Mononuclear cell (primary cell): ENCODE measurements around the gene FAM3A. TPM values are rescaled to one million over a fixed set of nuclear protein-coding genes. Genes with fewer than 3 reads are reported as not detected.
"Not testable (repeated sequence)": the region's sequence is repeated elsewhere in the genome, so short reads cannot be mapped to it uniquely, and the experiment has no call there.

Experiments
- H3K27me3 ChIP-seq: 2 replicates; pipeline ENCODE4 v1.6.0; 2011; ENCODE audit warnings: low read length, control low read depth; ENCODE audit not compliant: insufficient read depth
- H3K4me1 ChIP-seq: 2 replicates; pipeline ENCODE4 v1.5.1; 2011; ENCODE audit warnings: mild to moderate bottlenecking, low read length, control low read depth; ENCODE audit not compliant: insufficient read depth
- H3K4me3 ChIP-seq: 2 replicates; pipeline ENCODE4 v1.5.1; 2011; ENCODE audit warnings: mild to moderate bottlenecking, low read length, moderate library complexity
- H3K9me3 ChIP-seq: 2 replicates; pipeline ENCODE4 v1.5.1; 2011; ENCODE audit warnings: low read depth, mild to moderate bottlenecking, control low read depth, low read length
- total RNA-seq: library from RNA; depleted of rRNA; stranded (reverse); fragments of >200 nt; gene quantifications from one replicate; pipeline ENCODE4 v1.2.3, GENCODE V29; 2012

FAM3A gene
- total RNA-seq, 1 donor = 12.8 TPM

DNA sequence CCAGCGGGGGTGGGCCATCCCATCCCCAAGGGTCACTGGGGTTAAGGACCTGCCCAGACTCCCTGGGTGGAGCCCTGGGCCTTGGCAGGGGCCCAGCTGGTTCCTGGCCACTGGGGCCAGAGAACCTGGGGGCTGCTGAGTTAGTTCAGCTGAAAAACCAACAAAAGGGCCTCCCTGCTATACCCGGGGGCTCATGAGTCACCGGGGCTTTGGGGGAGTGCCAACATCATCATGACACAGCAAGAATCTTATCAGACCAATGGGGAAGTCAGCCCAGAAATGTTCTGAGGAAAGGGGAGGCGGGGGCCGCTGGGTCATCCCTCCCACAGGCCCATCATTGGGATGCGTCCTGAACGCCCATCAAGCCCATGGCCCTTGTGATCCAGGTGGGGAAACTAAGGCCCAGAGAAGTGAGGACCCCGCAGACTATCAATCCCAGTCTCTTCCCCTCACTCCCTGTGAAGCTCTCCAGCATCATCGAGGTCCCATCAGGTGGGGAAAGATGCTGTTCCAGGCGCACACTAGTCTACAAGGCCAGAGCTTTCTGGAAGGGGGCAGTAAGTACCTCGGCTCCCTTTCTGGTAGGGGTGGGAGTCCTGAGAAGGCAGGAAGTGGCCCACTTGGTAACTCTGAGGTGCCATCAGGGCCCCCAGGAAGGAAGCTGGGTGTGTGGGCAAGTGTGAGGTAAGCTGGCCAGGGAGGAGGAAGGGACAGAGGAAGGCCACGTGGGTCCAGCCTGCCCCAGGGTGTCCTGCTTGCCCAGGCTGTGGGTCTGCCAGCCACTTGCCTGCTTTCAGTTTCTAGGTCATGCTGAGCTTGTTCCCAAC is 26.1 kb upstream of the FAM3A start:
- H3K4me1 ChIP-seq = peaks cover 62% of the 10 kb centered on the region
- H3K27me3 ChIP-seq = no peaks in the 10 kb centered on the region
- H3K9me3 ChIP-seq = no peaks in the 10 kb centered on the region
- peak overlapping the region; percentile 7 for H3K4me3 ChIP-seq

DNA sequence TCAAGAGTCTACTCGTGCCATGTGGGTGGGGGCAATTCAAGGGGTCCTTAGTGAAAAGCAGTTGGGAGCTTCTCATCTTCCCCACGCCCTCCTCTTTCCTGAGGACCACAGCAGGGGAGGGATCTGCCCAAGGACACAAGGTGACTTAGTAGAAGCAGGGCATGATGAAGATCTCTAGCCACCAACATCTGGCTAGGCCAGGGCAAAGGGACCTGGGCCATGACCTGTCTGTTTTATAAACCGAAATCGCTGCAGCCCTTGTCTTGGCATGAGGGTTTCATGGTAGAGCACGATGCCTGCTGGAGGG is 25.5 kb upstream of the FAM3A start:
- H3K27me3 ChIP-seq = no peaks in the 10 kb centered on the region
- no peaks in the 10 kb centered on the region for H3K9me3 ChIP-seq
- no peak overlapping the region for H3K4me3 ChIP-seq
- H3K4me1 ChIP-seq = peaks cover 62% of the 10 kb centered on the region

DNA sequence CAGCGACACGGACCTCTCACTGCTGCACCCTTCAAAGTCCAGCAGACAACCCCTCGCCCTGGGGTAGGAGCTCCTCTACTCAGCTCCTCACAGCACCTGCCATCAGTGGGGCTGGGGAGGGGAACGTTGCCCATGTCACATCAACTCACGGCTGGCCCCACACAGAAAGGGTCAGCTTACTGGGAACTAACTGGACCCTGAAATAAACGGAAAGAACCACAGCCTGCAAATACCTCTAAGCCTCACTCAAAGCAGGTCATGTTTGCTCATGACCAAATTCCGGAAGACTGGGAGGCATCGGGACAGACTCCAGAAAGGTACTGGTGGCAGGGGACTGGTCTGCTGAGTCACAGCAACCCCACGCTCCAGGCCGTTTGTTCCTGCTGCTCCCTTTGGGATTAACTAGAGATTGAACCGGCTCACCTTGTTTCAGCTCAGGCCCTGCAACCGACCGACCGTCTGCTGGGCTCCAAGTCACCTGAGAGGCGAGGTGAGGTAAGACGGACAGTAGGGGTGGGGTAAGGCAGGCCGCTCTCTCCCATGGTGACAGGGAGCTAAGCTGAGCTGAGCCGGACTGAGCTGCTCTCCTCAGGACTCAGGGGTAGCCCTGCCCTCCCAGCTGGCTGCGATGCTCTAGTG is 25.0 kb upstream of the FAM3A start:
- Histone ChIP-seq H3K4me3 (no peak overlapping the region), H3K4me1 (peaks cover 58% of the 10 kb centered on the region)

DNA sequence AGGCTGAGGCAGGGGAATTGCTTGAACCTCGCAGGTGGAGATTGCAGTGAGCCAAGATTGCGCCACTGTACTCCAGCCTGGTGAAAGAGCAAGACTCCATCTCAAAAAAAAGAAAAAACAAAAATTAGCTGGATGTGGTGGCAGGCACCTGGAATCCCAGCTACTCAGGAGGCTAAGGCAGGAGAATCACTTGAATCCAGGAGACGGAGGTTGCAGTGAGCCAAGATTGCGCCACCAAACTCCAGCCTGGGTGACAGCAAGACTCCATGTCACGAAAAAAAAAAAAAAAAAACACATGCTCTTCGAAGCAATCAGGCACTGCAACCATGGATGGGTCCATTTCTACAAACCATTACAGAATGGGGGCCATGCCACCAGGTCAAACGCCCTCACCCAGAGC is 24.3 kb upstream of the FAM3A start:
- not testable (repeated sequence) for H3K4me3 ChIP-seq, H3K27me3 ChIP-seq, H3K9me3 ChIP-seq
- H3K4me1 ChIP-seq = peaks cover 52% of the 10 kb centered on the region

More for the DNA sequence above, 25.0 kb upstream of the FAM3A start:
- H3K9me3 ChIP-seq = no peaks in the 10 kb centered on the region
- H3K27me3 ChIP-seq = no peaks in the 10 kb centered on the region

DNA sequence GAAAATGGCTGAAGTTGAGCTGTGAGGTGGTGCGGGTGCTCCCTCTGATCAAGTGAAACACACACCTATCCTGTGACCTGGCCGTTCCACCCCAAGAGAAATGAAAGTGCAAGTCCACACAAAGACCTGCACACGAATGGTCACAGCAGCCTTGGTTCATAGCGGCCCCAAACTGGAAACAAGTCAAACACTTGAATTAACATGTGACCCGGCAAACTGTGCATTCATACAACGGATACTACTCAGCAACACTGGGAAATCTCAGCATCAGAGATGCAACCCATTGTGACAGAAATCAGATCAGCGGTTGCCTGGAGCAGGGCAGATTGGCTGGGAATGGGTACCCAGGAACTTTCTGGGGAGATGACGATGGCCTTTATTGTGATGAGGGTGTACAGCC is 23.0 kb upstream of the FAM3A start:
- H3K4me3 ChIP-seq = no peak overlapping the region
- no peaks in the 10 kb centered on the region for H3K27me3 ChIP-seq
- H3K9me3 ChIP-seq = no peaks in the 10 kb centered on the region
- peaks cover 44% of the 10 kb centered on the region for H3K4me1 ChIP-seq

DNA sequence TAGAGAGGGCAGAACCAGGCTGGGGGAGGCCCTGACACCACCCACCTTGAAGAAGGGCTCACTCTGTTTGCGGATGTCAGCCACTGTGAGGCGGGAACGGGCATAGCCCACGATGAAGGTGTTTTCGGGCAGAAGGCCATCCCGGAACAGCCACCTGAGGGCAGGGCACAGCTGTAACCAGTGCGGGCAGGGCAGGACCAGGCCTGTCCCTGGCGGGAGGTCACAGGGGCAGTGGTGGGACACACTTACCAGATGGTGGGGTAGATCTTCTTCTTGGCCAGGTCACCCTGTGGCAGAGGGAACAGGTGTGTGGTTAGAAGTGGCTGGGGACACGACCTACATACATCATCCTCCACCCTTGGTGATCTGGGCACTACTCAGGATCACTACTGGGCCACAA is 19.9 kb upstream of the FAM3A start:
- H3K27me3 ChIP-seq = no peaks in the 10 kb centered on the region
- H3K4me1 ChIP-seq = peaks cover 12% of the 10 kb centered on the region
- no peaks in the 10 kb centered on the region for H3K9me3 ChIP-seq
- no peak overlapping the region for H3K4me3 ChIP-seq

DNA sequence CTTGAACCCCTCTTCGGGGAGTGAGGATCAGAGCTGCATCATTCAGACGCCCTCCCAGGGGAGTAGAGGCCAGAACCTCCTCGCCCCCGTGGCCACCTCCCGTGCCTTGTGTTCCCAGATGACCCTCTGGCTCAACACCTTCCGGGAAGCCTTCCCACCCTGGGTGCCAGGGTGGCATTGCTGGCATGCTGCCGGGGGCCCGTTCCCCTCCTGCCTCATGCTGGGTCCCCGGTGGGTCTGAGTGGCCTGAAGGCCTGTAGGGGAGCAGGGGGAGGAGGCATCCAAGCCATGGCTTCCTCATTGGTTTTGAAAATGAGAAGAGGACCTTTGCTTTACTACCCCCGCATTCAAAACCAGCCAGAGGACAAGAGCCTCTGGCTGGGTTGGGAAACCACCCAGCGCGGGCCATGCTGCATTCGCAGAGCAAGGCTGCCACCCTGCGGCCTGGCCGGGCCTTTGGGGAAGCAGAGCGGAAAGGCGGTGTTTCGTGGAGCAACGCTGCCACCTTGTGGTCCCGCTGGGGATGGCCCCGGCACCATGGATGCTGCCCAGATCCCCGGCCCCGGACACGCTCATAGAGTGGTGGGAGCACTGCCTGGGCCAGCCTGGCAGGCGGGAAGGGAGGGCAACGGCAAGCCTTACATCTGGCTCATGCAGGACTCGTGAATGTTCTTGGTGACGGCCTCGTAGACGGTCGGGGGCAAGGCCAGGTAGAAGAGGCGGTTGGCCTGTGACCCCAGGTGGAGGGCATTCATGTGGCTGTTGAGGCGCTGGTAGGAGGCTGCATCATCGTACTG is 18.7 kb upstream of the FAM3A start:
- Histone ChIP-seq H3K9me3 (no peaks in the 10 kb centered on the region), H3K4me3 (no peak overlapping the region), H3K27me3 (no peaks in the 10 kb centered on the region), H3K4me1 (peaks cover 5% of the 10 kb centered on the region)

DNA sequence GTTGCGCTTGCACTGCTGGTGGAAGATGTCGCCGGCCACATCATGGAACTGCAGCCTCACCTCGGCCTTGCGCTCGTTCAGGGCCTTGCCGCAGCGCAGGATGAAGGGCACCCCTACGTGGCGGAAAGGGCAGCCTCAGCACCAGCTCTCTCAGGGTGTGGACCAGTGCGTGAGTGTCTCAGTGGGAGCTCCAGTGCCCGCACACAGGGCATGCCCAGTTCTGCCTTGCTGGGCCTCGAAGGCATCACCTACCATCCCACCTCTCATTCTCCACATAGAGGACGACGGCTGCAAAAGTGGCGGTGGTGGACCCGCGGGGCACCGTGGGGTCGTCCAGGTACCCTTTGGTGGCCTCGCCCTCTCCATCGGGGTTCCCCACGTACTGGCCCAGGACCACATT is 16.7 kb upstream of the FAM3A start:
- Histone ChIP-seq H3K4me3 (no peak overlapping the region), H3K9me3 (no peaks in the 10 kb centered on the region), H3K27me3 (no peaks in the 10 kb centered on the region), H3K4me1 (peaks cover 6% of the 10 kb centered on the region)

DNA sequence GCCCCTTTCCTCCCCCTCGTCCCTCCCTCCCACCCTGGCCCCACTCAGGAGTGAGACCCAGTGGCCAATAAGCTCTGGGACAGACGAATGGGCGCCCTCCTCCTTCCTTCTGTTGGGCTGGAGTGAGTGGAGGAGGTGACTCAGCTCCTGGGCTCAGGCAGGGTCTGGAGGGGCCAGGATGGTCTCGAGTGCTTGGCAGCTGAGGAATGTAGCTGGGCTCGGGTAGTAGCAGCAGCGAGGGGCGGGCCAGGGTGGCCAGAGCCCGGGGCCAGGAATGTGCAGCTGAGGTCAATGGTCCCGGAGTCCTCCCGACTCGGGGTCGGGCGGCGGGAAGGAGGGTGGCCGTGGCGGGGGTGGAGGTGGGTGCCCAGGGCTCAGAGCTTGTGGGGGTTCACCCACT is 15.6 kb upstream of the FAM3A start:
- Histone ChIP-seq H3K9me3 (no peaks in the 10 kb centered on the region), H3K4me3 (no peak overlapping the region), H3K27me3 (no peaks in the 10 kb centered on the region), H3K4me1 (peaks cover 16% of the 10 kb centered on the region)

DNA sequence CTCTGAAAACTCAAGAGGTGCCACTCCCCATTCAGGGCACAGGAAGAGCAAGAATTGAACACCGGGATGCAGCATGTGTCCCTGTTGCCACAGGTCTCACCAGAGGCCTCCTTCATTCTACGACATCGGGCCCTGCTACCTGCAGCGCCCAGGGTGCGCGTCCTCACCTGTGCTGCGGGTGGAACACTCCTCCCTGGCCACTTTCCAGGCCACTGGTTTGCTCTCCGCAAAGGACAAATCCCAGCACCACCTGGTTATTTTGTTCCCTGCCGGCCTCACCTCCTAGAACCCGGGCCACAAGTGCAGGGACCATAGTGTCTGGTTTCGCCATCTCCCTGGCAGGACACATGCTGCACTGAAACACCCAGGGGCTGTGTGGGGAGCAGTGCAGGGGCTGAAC is 14.3 kb upstream of the FAM3A start:
- no peak overlapping the region for H3K4me3 ChIP-seq
- no peaks in the 10 kb centered on the region for H3K9me3 ChIP-seq

DNA sequence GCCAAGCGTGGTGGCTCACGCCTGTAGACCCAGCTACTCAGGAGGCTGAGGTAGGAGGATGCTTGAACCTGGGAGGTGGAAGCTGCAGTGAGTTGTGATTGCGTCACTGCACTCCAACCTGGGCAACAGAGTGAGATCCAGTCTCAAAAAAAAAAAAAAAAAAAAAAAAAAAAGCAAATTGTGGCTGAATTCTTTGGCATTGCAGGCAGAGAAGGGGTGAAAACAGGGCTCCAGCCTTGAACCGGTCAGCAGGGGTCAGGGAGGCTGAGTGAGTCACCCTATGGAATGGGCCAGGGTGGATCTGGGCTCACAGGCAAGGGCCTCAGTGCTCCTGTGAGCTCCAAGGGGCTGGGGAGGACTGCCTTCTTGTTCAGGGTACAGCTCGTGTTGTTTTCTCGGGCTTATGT is 13.2 kb upstream of the FAM3A start:
- Histone ChIP-seq H3K4me1 (peaks cover 22% of the 10 kb centered on the region), H3K4me3 (no peak overlapping the region), H3K9me3 (no peaks in the 10 kb centered on the region), H3K27me3 (no peaks in the 10 kb centered on the region)

More for the DNA sequence above, 14.3 kb upstream of the FAM3A start:
- Histone ChIP-seq H3K27me3 (no peaks in the 10 kb centered on the region), H3K4me1 (peaks cover 27% of the 10 kb centered on the region)

DNA sequence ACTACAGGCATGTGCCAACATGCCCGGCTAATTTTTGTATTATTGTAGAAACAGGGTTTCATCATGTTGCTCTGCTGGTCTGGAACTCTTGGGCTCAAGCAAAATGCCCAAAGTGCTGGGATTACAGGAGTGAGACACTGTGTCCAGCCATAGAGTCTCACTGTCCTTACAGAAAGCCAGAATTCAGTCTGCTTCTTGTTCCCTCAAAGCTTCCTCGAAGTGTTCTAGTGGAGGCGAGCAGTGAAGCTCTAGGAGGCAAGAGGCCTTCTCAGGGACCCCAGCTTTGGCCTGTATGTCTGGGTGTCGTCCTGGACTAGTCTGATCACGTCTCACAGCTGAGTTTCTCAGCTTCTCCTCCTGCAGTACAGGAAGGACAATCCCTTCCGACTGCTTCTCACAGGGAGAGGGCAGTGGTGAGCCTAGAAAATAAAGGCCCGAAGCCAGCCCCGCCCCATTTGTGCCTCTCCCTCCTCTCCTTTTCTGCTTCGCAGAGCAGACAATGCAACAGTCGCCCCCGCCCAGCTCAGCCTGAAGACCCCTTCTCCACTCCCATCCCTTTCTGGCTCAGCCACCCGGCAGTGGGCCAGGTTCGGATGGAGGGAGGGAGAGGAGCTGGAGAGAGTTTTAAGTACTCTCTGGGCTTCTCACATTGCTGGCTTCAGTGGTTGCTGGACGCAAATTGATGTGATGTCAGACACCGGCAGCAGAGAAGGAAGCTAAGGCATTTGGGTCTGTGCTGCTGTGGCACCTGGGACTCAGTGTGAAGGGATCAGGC is 11.1 kb upstream of the FAM3A start:
- no peak overlapping the region for H3K4me3 ChIP-seq
- H3K4me1 ChIP-seq = peaks cover 22% of the 10 kb centered on the region

DNA sequence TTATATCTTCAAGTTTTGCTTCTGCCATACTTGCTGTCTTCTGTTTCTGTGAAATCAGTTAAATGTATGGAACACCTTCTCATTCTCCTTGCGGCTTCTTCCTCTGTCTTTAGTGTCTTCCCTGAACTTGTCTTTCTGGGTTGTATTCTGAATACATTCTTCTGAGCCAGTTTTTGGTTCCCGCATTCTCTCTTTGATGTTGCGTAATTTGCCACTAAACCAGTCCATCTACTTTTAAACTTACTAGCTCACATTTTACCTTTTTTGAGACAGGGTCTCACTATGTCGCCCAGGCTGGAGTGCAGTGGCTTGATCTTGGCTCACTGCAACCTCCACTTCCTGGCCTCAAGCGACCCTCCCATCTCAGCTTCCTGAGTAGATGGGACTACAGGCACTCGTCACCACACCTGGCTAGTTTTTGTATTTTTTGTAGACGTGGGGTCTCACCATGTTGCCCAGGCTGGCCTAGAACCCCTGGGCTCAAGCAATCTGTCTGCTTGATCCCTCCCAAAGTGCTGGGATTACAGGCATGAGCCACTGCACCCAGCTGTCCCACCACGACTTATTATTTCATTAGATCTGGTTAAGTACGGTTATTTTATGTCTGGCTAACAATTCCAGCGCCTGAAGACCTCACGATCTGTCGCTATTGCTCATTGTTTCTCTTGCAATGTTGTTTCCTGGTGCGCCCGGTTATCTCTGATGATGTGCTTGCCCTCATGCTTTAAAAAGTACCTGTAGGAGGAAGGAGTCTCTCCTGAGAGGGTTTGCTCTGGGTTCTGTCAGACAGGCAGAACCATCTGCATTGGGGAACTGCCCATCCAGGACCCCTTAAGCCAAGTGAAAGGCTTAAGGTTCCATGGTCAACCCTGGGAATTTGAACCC is 9.8 kb upstream of the FAM3A start:
- Histone ChIP-seq H3K4me3 (no peak overlapping the region), H3K9me3 (no peaks in the 10 kb centered on the region), H3K4me1 (peaks cover 22% of the 10 kb centered on the region), H3K27me3 (no peaks in the 10 kb centered on the region)

More for the DNA sequence above, 11.1 kb upstream of the FAM3A start:
- Histone ChIP-seq H3K9me3 (no peaks in the 10 kb centered on the region), H3K27me3 (no peaks in the 10 kb centered on the region)

DNA sequence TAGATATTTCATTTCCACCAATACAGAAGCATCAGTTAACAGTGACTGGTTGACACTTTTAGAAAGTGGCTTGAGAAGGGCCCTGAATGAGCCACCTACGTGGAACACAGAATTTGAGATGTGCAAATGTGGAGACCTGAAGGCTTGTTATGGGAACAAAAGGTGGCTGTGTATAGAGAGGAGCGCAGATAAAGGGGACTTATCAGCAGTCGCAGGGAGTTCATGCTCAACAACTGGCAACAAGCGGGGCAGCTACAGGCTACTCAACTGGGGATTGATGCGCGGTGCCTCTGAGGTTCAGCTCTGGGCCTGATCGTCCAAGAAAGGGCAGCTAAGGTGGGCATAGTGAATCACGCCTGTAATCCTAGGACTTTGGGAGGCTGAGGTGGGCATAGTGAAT is 3.4 kb upstream of the FAM3A start:
- Histone ChIP-seq H3K27me3 (no peaks in the 10 kb centered on the region), H3K4me3 (no peak overlapping the region), H3K9me3 (no peaks in the 10 kb centered on the region), H3K4me1 (peaks cover 15% of the 10 kb centered on the region)
